GM20000 (cell line): ENCODE measurements around the gene LRRC23.
"Not testable (repeated sequence)": the region's sequence is repeated elsewhere in the genome, so short reads cannot be mapped to it uniquely, and the experiment has no call there.

Experiments used
- DNase-seq: peaks from one replicate; pipeline ENCODE4 v3.0.0; 2012; ENCODE audit warnings: low spot score
- TF ChIP-seq, protein P1 (sequence below): IDR thresholded peaks from 2 replicates; pipeline ENCODE4 v1.5.1; 2012; ENCODE audit warnings: mild to moderate bottlenecking, control low read depth; ENCODE audit errors: extremely low read depth, missing control alignments

The LRRC23 gene

GRCh38 chr12:6883252-6883651, 21.4 kb upstream of the LRRC23 start:
- TF ChIP-seq, protein P1, sequence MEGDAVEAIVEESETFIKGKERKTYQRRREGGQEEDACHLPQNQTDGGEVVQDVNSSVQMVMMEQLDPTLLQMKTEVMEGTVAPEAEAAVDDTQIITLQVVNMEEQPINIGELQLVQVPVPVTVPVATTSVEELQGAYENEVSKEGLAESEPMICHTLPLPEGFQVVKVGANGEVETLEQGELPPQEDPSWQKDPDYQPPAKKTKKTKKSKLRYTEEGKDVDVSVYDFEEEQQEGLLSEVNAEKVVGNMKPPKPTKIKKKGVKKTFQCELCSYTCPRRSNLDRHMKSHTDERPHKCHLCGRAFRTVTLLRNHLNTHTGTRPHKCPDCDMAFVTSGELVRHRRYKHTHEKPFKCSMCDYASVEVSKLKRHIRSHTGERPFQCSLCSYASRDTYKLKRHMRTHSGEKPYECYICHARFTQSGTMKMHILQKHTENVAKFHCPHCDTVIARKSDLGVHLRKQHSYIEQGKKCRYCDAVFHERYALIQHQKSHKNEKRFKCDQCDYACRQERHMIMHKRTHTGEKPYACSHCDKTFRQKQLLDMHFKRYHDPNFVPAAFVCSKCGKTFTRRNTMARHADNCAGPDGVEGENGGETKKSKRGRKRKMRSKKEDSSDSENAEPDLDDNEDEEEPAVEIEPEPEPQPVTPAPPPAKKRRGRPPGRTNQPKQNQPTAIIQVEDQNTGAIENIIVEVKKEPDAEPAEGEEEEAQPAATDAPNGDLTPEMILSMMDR = no peak

GRCh38 chr12:6883683-6884082, 20.9 kb upstream of the LRRC23 start:
- TF ChIP-seq, protein P1 = no peak
- DNase-seq = no peak

More at GRCh38 chr12:6883252-6883651, 21.4 kb upstream of the LRRC23 start:
- no peak for DNase-seq

DNA sequence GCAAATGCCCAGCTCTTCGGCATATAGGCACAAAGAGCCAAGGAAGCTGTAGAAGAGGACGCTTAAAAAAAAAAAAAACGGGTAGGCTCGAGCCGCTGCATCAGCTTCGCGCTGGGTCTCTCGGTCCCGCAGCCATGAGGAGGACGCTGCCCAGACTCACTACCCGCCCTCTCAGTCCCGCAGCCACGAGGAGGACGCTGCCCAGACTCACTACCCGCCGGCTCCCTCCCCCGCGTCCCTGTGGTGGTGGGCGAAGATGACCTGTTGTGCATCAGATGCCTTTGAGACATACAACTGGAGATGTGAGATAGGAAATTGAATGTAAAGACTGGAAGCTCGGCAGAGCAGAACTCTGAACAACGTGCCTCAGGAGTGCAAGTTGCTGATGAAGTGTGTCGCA, 20.1 kb upstream of the LRRC23 start:
- TF ChIP-seq, protein P1 = no peak
- no peak for DNase-seq

DNA sequence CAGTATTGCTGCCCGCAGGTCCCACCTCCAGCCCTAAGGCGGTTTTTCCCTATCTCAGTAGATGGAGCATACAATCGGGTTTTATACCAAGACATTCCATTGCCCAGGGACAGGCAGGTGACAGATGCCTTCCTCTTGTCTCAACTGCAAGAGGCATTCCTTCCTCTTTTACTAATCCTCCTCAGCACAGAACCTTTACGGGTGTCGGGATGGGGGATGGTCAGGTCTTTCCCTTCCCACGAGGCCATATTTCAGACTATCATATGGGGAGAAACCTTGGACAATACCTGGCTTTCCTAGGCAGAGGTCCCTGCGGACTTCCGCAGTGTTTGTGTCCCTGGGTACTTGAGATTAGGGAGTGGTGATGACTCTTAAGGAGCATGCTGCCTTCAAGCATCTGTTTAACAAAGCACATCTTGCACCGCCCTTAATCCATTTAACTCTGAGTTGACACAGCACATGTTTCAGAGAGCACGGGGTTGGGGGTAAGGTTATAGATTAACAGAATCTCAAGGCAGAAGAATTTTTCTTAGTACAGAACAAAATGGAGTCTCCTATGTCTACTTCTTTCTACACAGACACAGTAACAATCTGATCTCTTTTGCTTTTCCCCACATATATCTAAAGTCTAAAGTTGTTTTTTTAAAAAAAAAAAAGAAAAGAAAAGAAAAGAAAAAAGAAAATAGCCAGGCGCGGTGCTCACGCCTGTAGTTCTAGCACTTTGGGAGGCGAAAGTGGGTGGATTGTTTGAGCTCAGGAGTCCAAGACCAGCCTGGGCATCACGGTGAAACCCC, 18.2 kb upstream of the LRRC23 start:
- not testable (repeated sequence) for DNase-seq

DNA sequence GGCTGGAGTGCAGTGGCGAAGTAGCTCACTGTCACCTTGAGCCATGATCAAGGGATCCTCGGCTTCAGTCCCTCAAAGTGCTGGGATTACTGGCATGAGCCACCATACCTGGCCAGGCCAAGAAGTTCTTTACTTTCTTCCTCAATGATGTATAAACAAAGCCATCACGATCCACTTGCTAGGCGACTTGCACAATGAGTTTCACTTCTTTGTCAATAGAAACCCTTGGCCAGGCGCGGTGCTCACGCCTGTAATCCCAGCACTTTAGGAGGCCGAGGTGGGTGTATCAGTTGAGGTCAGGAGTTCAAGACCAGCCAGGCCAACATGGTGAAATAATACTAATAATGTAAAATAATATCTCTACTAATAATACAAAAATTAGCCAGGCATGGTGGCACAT, 17.2 kb upstream of the LRRC23 start:
- DNase-seq = no peak
- TF ChIP-seq, protein P1 = no peak

DNA sequence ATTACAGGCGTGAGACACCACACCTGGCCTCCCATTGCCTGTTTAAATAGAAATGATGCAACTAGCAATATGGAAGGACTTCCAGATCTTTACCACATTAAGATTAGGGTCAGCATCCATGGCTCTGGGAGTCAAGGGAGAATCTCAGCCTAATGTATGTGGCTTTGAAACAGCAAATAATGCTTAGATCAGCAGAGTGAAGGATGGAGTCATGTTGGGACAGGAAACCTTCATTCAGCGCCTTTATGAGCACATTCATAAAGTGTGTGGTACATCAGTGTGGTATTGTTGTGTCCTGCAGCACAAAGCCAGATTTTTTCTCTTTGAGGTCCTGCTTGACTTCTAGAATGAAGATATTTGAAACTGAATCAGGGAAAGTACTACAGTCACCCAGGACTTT, 16.3 kb upstream of the LRRC23 start:
- TF ChIP-seq, protein P1 = no peak
- no peak for DNase-seq

GRCh38 chr12:6888794-6889193, 15.8 kb upstream of the LRRC23 start:
- DNase-seq = not testable (repeated sequence)

GRCh38 chr12:6889775-6890573, 14.6 kb upstream of the LRRC23 start:
- DNase-seq = not testable (repeated sequence)
